ENCODE data around the gene CNTNAP2.
"Not testable (repeated sequence)": the region's sequence is repeated elsewhere in the genome, so short reads cannot be mapped to it uniquely, and the experiment has no call there.

Gene CNTNAP2

DNA sequence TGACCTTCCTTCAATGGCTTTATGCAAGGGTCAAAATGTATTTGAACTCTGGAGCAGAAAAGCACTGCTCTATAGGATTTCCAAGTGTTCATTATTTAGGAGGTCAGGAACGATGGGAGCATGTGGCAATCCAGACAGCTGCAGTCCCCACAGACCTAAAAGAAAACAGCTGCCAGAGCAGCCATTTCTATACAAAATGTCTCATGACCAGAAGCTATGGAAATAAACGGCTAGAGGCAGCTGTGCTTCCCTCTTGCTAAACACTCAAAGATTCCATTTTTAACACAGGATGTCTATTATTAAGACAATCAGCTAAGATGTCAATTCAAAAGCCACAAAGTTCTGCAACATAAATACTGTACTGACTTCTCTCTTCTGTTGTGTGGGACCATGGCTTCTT is 1594.8 kb downstream of the CNTNAP2 start:
- no peak for FAIRE-seq

DNA sequence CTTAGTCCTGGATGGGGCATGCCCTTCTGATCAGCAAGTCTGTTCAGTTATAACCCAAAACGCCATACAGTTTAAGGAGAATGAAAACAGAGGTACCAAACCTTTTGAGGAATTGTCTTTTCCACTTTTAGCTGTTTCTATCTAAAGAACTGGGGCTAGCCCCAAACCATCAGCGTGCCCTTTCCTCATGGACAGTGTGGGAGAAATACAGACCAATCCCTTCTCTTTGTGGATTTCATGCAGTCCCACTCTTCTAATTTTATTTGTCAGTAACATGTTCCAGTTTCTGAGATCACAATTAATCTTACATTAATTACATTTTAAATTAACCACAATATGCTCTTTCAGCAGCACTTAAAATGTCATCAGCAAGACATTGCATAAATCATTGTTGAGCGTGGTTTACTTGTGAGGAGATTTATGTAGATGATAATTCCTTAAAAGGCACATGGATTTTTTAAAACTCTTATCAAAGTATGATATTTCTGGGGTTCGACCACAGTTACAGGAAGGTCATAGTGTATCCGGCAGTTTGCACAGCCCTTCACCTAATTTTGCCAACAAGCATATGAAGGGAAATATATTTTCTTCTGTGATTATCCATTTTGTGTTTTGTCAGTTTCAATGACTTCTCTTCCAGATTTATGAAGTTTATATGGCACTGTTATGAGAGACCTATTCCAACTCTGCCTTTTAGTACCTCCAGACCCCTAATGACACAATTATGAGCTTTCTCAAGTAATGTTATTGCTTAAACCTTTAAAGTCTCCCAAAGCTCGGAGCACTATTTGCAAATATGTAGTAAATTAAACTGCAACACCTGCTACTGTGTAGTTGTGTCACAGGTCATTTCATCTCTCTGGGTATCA is 1605.6 kb downstream of the CNTNAP2 start:
- FAIRE-seq, result no peak

DNA sequence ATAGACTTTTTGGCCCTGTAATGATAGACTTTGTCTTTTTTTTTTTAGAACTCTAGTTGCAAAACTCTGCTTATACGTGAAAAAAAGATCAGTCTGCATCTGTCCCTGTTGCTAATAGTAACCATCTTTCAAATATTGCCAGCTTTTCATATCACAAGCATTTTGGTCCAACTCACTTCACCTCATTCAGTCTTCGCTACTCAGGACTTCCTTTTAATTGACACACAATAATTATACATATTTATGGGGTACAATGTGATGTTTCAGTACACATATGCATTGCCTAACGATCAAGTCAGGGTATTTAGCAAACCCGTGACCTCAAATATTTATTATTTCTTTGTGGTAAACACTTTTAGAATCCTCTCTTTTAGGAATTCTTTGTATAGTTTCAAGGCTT is 1606.9 kb downstream of the CNTNAP2 start:
- no peak for FAIRE-seq

DNA sequence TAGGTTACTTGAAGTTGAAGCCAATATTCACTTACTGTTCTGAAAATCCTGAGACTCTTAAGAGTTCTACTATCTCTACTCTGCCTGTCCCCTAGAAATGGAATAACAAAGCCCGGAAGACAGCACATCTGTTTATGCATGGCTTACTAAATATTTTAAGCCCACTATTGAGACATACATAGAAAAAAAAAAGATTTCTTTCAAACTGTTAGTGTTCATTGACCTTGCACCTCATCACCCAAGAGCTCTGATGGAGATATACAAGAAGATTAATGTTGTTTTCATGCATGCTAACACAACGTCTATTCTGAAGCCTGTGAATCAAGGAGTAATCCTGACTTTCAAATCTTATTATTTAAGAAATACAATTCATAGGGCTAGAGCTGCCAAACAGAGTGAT is 1614.7 kb downstream of the CNTNAP2 start:
- FAIRE-seq, result no peak

DNA sequence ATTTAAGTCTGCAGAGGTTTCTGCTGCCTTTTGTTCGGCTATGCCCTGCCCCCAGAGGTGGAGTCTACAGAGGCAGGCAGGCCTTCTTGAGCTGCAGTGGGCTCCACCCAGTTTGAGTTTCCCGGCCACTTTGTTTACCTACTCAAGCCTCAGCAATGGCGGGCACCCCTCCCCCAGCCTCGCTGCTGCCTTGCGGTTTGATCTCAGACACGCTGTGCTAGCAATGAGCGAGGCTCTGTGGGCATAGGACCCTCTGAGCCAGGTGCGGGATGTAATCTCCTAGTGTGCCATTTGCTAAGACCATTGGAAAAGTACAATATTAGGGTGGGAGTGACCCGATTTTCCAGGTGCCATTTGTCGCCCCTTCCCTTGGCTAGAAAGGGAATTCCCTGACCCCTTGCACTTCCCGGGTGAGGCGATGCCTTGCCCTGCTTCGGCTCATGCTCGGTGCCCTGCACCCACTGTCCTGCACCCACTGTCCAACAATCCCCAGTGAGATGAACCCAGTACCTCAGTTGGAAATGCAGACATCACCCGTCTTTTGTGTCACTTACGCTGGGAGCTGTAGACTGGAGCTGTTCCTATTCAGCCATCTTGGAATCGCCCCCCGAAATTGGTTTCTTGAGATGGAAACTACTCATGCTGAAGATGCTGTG is 1621.1 kb downstream of the CNTNAP2 start:
- FAIRE-seq, result not testable (repeated sequence)

DNA sequence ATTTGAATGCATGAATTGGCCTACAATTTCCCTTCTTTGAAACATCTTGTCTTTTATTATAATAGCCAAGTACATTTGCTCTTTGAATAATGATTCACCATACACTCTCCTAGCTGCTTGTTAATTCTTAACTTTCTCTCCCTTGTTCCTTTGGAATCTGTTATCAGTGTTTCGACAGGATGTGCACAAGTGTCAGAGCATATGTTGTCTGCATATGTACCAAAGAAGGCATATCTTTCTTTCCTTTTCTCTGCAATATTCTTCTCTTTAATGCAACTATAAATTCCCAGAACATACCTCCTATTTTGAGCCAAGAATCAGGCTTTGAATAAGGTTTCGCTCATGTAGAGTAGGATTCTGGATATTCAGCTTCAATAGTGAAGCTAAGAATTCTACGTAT is 1625.7 kb downstream of the CNTNAP2 start:
- FAIRE-seq, result no peak

DNA sequence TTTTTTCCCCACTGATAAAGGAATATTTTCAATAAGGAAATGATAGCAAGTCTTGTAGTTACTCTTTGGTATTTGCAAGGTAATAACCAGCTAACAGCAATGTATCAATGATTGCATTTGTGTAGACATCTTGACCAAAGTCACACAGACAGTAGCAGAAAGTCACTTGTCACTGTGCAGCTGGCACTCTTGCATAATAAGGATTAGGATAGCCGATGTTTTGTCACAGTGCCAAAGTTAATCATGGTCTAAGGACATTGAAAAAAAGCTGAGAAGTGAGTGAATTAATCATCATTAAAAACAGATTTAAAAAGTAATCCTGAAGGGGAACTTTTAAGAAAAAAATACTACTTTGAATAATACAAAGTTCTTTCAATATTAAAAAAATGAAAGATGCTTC is 1639.7 kb downstream of the CNTNAP2 start:
- FAIRE-seq, result no peak

DNA sequence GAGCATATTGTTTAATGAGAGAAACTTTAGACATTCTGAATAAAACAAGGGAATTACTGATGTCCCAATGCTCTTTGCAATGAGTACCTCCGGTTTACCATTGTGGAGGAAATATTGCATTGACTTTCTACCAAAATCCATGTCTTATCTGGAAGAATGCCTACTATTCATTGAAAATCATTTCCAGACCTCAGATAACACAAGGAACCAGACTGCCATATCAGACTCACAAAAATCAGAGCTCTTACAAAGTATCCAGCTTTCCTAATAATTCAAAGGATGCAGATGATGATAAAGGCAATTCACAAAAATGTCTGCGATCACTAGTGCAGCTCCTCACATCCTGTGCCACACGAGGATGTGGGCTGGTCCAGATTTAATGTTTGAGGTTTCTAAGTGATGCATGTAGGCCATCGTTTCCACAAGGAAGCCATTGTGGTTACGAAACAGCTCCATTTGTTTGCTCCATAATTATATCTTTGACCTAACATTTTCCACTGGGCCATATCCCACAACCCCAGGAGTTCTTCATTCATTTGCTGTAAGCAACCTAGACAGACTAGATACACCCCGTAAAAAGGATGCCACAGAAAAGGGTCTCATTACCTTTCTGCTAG is 1642.8 kb downstream of the CNTNAP2 start:
- FAIRE-seq, result no peak

DNA sequence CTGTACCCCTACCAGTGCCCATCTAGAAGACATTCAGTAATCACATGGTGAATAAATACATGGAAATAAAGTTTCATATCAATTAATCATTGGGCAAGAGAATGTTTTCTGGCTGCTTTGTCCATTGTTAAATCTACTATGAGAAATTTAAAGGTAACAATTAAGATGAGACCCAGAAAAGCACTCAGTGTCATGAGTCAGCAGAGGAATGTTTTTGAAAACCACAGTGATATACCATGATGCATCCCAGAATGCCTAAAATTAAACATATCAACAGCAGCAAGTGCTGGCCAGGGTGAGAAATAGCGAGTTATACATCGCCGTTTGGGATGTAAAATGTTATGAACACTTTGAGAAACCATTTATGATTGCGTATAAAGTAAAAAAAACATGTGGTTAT is 1648.7 kb downstream of the CNTNAP2 start:
- no peak for FAIRE-seq

DNA sequence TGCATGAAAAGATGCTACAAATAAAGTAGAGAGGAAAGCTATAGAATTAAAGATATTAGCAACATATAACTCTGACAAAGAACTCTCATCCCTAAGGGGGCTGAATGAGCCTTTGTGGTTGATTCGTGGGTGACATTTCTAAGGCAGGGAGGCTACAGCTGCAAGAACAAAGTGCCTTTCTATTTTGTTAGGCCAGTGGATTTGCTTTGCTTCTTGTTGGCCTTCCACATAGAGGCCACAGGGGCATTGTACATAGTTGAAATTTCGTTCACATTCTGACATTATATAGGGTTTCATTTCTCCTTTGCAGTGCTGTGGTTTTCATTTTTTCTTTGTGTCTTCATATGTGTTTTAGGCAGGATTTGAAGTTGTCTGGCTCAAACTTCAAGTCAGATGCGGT is 1654.7 kb downstream of the CNTNAP2 start:
- FAIRE-seq, result no peak

DNA sequence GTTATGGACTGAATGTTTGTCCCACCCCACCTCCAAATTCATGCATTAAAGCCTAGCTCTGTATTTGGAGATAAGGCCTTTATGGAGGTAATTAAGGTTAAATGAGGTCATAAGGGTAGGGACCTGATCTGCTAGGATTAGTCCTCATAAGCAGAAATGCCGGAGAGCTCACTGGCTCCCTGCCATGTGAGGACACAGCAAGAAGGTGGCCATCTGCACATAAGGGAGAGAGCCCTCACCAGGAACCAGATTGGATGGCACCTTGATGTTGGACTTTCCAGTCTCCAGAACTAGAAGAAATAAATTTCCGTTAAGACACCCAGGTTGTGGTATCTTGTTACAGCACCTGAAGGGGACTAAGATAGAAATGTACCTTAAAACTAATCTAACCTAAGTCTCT is 1657.9 kb downstream of the CNTNAP2 start:
- FAIRE-seq, result no peak

DNA sequence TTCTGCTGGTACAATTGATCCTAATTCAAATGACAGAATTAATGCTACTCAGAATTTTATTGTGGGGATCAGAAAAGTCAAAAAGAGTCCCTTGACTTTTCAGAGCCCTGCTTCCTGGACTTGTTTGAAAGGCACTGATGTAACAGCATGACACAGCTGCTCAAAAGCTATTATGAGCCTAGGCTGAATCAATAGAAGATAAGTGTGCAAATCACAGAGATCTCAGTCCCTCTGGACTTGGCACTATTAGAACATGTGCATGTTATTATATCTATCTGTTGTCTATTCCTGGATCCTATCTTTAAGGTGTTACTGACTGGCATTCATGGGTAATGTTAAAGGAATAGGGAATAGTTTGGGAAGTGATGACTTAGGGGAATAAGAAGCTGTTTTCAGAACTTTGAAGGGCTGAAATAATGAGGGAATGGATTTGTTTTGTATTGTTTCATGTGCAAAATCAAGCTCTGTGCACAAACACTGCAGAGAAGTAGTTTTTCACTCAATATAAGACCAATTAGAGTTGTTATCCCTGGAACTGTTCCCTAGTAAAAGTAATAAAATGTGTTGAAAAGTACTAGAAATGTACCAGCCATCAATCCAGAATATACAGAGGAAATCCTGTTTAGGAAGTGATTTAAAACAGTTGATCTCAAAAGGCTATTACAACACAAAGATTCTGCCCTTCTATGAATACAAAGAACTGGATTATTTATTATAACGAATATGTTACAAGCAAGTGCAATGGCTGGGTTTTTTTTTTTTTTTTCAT is 1659.1 kb downstream of the CNTNAP2 start:
- no peak for FAIRE-seq

DNA sequence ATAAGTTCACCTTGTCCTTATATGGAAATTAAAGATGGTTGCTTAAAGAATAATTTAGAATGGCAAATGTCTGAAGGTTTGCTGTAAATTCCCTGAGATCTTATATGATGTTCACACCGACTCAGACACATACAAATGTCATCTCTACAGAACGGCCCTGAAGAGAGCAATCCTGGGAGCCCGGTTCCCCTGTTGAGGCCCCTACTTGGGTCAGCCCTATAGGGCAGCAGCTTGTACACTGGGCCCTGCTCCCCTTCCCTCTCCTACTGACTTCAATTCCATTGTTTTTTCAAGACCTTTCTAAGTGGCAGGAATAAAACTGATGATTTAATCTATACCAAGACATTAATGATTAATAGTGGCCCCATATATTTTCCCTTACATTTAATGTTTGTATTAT is 1660.7 kb downstream of the CNTNAP2 start:
- FAIRE-seq, result no peak

DNA sequence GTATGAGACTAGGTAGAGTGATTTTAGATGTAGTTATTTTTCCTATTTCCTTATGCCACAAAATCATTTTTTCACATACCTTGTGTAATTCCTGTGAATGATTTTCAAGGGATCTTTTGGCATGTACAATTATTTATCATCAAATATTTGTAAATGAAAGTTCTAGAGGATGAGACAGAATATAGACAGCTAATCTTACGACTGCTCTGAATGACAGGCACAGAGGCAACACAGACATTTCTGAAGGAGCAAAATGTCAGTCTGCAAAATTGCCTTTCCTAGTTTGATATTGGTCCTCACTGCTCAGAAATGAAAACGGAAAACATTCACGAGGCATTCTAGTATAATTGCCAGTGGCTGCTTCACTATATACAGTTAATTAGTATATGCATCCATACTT is 1663.3 kb downstream of the CNTNAP2 start:
- no peak for FAIRE-seq

DNA sequence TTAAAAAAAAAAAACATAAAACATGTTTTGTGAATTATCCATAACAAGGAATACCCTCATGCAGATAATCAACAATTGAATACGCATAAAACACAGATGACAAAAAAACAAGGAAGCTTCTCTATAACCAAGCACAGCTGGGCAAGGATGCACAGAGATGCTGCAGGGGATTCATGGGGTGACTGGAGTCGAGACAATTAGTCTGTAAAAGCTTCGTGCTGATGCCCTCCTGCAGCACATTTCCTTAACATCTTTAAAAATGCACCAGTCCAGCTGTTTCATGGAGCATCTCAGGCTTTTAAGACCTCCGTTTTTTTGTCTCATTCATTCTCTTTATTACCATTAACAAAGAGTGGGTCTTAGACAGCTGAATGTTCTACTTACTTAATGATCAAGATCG is 1680.0 kb downstream of the CNTNAP2 start:
- FAIRE-seq, result no peak

DNA sequence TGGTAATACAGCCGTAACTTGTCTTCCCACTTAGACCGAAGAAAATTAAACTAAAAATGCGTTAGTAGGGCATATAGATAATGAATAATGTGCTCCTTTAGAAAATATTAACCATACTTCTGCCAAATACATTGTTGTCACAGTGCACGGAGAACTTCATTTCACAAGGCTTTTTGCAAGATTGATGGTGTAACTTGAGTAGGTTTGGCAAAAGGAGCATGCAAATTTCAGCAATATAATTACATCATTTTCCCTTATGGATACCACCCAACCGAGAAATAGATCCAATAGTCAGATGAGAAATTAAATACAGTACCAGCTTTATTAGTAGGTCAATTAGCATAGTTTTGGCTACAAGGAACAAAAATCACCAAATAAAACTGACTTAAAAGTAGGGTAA is 1681.4 kb downstream of the CNTNAP2 start:
- FAIRE-seq, result no peak

DNA sequence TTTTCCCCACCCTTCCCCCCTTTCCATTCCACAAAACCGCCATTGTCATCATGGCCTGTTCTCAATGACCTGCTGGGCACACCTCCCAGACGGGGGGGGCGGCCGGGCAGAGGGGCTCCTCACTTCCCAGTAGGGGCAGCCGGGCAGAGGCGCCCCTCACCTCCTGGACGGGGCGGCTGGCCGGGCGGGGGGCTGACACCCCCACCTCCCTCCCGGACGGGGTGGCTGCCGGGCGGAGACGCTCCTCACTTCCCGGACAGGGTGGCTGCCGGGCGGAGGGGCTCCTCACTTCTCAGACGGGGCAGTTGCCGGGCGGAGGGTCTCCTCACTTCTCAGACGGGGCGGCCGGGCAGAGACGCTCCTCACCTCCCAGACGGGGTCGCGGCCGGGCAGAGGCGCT is 1685.2 kb downstream of the CNTNAP2 start:
- FAIRE-seq, result not testable (repeated sequence)

DNA sequence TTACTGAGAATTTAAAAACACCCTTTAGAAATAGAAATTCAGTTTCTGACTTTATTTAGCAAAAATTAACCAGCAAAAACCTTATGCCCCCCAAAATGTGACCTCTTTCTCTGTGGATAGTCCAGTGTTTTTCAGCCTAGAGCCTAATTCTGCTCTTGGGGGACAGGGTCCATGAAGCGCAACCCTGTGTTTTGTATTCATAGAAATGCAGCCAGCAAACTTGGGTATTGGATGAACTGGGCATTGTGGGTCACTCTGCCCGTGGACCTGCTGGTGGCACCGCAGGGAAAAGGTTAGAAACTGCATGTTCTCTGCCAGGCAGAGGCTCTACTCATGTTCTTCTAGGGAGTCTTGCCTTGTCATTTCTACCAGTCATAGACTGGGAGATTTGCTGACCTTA is 1686.5 kb downstream of the CNTNAP2 start:
- FAIRE-seq, result no peak

DNA sequence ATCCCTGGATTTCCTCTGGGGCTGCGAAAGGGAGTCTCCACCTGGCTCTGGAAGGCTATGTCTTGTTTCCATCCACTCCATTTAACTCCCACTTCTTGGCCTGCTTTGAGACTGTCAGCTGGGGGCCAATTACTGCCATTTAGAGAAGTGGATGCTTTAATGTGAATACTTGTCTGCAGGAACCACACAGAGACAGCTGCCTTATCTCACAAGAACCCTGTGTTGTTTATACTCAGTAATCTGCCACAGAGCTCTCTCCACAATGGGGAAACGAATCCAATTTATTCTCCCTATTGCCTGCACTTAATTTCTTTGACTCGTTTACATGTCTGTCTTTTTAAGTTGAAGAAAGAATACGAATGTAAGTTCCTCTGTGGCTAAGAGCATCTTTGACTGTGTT is 1687.0 kb downstream of the CNTNAP2 start:
- FAIRE-seq, result no peak

DNA sequence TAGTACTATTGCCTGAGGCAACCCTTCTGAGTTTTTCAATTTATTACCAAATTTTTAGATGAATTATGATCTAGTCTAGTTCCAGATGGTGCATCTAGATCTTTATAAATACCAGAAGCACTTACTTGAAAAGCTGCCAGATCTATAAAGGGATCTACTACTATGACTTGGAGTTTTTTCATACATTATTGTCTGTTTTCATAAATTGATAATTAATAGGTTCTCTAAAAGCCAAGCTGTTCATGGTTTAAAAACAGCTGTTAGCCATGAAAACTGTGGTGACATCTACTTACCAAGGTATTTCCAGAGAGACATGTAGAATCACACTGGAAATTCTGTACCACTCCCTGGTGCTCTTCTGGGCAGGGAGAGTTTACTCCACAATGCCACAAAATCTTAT is 1687.4 kb downstream of the CNTNAP2 start:
- FAIRE-seq, result no peak

DNA sequence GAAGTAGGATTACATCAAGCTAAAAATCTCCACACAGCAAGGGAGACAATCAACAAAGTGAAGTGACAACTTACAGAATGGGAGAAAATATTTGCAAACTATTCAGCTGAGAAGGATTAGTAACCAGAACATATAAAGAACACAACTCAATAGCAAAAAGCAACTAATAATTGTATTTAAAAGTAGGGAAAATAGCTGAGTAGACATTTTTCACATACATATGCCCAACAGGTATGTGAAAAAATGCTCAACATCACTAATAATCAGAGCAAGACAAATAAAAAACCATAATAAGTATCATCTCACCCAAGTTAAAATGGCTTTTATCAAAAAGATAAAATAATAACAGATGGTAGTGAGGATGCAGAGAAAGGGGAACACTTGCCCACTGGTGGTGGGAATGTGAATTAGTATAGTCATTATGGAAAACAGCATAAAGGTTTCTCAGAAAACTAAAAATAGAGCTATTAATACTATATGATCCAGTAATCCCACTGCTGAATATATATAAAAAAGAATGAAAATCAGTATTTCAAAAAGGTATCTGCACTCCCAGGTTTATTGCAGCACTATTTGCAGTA is 1689.5 kb downstream of the CNTNAP2 start:
- no peak for FAIRE-seq

DNA sequence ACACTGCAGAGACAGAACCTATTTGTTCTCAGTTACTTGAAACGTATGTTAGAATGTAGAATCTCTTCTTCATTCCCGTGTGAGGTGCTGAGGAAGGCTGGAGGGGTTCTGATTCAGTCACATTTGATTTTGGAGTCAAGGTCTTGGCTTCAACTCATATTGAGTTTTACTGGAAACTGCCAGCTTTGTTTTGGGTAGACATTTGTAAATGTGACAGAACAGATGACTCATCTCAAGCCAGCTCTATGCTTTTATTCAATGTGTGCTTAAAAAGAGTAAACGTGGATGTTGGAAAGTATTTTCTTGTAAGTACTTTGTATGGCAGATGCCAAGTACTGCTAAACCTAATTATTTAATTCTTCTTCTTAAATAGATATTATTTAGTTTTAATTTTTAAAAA is 1693.2 kb downstream of the CNTNAP2 start:
- FAIRE-seq, result no peak

DNA sequence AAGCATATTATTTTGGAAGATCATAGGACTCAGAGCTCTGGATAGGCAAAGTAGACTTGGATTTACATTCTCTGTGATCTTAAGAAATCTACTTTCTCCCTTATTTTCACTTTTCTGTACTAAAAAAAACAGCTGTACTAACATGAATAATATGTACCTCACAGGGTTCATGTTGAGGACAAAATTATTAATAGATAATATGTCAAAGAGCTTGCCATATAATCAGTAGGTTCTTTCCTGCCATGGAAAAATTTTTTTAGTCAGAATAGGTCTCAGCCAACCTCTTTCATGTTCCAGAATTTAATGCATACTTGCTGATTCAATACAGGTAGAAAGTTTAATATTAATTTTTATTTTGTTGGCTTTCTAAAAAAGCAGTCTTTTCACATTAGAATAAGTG is 1693.7 kb downstream of the CNTNAP2 start:
- FAIRE-seq, result no peak
